HEK293T (cell line): ENCODE measurements around the gene HSPA14.
"Not testable (repeated sequence)": the region's sequence is repeated elsewhere in the genome, so short reads cannot be mapped to it uniquely, and the experiment has no call there.

Experiments used
- CTCF ChIA-PET: fragments of 350-600 bp; formaldehyde crosslinking; extraction: SDS; loops from one replicate; lab custom pipeline; 2021; ENCODE audit warnings: antibody characterized with exemption, inconsistent platforms; lab: Yijun Ruan, JAX
- POLR2A ChIA-PET: fragments of 350-600 bp; formaldehyde crosslinking; extraction: SDS; loops from one replicate; lab custom pipeline; 2020; ENCODE audit warnings: antibody characterized with exemption, inconsistent platforms; lab: Yijun Ruan, JAX
- DNase-seq: peaks from one replicate; pipeline ENCODE4 v3.0.0; 2012; ENCODE audit warnings: mixed read lengths; ENCODE audit errors: extremely low spot score
- ARNT ChIP-seq: fragments of 450-650 bp; IDR thresholded peaks from 2 replicates; pipeline ENCODE4 v1.6.1; 2017; ENCODE audit warnings: mild to moderate bottlenecking
- BHLHE40 ChIP-seq: fragments of 450-650 bp; IDR thresholded peaks from 2 replicates; pipeline ENCODE4 v1.6.1; 2016; ENCODE audit warnings: mild to moderate bottlenecking, moderate library complexity, borderline replicate concordance
- CTBP1 ChIP-seq: fragments of 450-650 bp; IDR thresholded peaks from 2 replicates; pipeline ENCODE4 v1.6.1; 2016; ENCODE audit warnings: borderline replicate concordance
- ELF4 ChIP-seq: fragments of 450-650 bp; IDR thresholded peaks from 2 replicates; pipeline ENCODE4 v1.6.1; 2017; ENCODE audit warnings: antibody characterized with exemption
- FOXA1 ChIP-seq: fragments of 450-650 bp; IDR thresholded peaks from 2 replicates; pipeline ENCODE4 v1.6.1; 2016; ENCODE audit warnings: mild to moderate bottlenecking
- FOXK2 ChIP-seq: fragments of 450-650 bp; IDR thresholded peaks from 2 replicates; pipeline ENCODE4 v1.6.1; 2016; ENCODE audit warnings: mild to moderate bottlenecking
- FOXM1 ChIP-seq: fragments of 450-650 bp; IDR thresholded peaks from 2 replicates; pipeline ENCODE4 v1.6.1; 2017; ENCODE audit warnings: mild to moderate bottlenecking, borderline replicate concordance
- HDGF ChIP-seq: fragments of 450-650 bp; IDR thresholded peaks from 2 replicates; pipeline ENCODE4 v1.6.1; 2017; ENCODE audit warnings: antibody characterized with exemption, borderline replicate concordance
- L3MBTL2 ChIP-seq: fragments of 450-650 bp; conservative IDR thresholded peaks from 2 replicates; pipeline ENCODE4 v1.6.1; 2016; ENCODE audit warnings: mild to moderate bottlenecking
- LEF1 ChIP-seq: fragments of 450-650 bp; IDR thresholded peaks from 2 replicates; pipeline ENCODE4 v1.6.1; 2017; ENCODE audit warnings: mild to moderate bottlenecking, borderline replicate concordance
- NFRKB ChIP-seq: fragments of 450-650 bp; IDR thresholded peaks from 2 replicates; pipeline ENCODE4 v1.6.1; 2016; ENCODE audit warnings: mild to moderate bottlenecking, moderate library complexity
- SP1 ChIP-seq: fragments of 450-650 bp; IDR thresholded peaks from 2 replicates; pipeline ENCODE4 v1.6.1; 2017
- SUZ12 ChIP-seq: fragments of 450-650 bp; IDR thresholded peaks from 2 replicates; pipeline ENCODE4 v1.6.1; 2016; ENCODE audit warnings: mild to moderate bottlenecking
- TARDBP ChIP-seq: fragments of 450-650 bp; IDR thresholded peaks from 2 replicates; pipeline ENCODE4 v1.6.1; 2016
- ZNF384 ChIP-seq: fragments of 450-650 bp; IDR thresholded peaks from 2 replicates; pipeline ENCODE4 v1.6.1; 2016
- TF ChIP-seq, protein P1 (sequence below): fragments of 450-650 bp; IDR thresholded peaks from 2 replicates; pipeline ENCODE4 v1.6.1; 2016

The HSPA14 gene

DNA sequence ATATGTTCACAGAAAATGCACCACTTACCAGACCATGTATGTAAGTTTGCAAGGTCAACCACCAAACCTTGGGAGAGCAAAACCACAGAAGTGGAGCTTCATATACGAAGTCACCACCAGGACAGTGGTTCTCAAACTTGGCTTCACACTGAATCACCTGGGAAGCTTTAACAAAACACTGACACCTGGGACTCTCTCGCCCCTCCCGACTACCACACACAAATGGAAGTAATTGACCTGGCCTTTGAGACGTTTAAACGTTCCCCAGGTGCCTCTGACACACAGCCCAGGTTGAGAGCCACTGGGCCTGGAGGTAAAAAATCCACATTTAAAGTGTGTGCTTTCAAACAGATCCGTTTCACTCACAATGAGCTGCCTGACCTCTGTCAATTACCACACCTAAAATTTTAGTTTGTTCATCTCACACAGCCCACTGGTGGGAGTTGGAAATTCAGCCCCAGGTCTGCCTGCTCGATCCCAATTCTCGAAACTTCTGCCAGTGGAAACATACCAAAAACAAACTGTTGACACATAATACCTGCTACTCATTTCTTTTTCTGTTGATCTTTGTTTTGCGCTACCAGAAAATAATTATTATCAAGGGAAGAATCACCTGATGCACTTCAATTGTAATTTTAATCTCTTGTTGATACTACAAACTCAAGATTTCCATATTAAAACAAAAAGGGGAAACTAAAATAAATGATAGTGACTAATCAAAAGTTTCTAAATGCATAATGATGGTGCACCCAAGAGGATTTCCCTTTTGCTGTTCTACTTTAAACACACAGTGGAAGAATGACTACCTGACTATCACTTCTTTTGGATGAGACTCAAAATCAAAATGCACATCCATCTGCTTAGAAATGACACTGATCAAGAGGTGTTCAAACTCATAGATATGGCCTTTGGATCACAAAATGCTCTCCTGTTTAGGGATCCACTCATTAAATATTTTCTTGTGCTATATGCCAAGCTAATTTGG lies 26.8 kb upstream of the HSPA14 start:
- CTCF ChIA-PET, result interaction anchor here (1.2 kb wide), 1 partner anchor 12 kb away, joined by 3 read pairs; no protein-coding TSS in a partner anchor
- DNase-seq, result no peak

DNA sequence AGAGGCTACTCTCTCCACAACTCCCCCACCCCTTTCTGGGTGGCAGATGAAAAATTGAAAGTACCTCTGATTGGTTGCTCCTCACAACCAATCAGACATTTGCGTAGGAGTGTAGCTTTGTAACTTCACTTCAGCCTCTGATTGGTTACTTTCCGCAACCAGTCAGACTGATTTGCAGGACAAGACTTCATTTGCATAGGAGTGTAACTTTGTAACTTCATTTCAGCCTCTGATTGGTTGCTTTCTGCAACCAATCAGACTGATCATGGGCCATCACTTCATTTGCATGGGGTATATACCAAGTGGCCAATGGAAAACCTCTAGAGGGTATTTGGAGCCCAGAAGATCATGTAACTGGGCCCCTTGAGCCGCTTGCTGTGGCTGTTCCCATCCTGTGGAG lies 25.8 kb upstream of the HSPA14 start:
- ChIA-PET CTCF (interaction anchor here (1.2 kb wide), 1 partner anchor 11 kb away, joined by 3 read pairs; no protein-coding TSS in a partner anchor), POLR2A (no interaction called here)
- TF ChIP-seq FOXM1, result no peak
- TF ChIP-seq SP1, result no peak
- TF ChIP-seq BHLHE40, result no peak
- no peak for TF ChIP-seq TARDBP
- no peak for TF ChIP-seq ELF4
- TF ChIP-seq CTBP1, result no peak
- TF ChIP-seq FOXK2, result no peak
- no peak for TF ChIP-seq SUZ12
- TF ChIP-seq LEF1, result no peak
- TF ChIP-seq FOXA1, result no peak
- TF ChIP-seq ZNF384, result no peak
- TF ChIP-seq, protein P1, sequence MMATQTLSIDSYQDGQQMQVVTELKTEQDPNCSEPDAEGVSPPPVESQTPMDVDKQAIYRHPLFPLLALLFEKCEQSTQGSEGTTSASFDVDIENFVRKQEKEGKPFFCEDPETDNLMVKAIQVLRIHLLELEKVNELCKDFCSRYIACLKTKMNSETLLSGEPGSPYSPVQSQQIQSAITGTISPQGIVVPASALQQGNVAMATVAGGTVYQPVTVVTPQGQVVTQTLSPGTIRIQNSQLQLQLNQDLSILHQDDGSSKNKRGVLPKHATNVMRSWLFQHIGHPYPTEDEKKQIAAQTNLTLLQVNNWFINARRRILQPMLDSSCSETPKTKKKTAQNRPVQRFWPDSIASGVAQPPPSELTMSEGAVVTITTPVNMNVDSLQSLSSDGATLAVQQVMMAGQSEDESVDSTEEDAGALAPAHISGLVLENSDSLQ, result no peak
- no peak for TF ChIP-seq ARNT
- no peak for TF ChIP-seq NFRKB
- TF ChIP-seq HDGF, result no peak
- TF ChIP-seq L3MBTL2, result no peak
- no peak for DNase-seq

More for the DNA sequence above, 26.8 kb upstream of the HSPA14 start:
- TF ChIP-seq CTBP1, result no peak
- no peak for TF ChIP-seq FOXM1
- POLR2A ChIA-PET, result no interaction called here

DNA sequence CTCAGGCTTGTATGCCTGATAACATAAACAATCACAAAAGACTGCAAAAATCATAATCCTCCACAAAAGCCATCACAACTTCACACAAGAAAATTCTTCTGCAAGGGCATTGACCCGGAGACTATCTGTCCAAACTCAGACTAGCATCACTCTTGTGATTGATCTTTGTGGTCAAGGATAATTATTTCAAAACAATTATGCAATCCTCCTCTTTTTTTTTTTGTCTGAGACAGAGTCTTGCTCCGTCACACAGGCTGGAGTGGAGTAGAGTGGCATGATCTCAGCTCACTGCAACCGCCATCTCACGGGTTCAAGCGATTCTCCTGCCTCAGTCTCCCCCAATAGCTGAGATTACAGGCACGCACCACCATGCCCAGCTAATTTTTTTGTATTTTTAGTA lies 22.4 kb upstream of the HSPA14 start:
- no peak for DNase-seq
- POLR2A ChIA-PET, result no interaction called here
- CTCF ChIA-PET, result interaction anchor here (0.5 to 0.6 kb wide), 2 partner anchors 9 to 131 kb away, joined by 4 to 8 read pairs; no protein-coding TSS in a partner anchor
- TF ChIP-seq SP1, result no peak
- no peak for TF ChIP-seq BHLHE40
- no peak for TF ChIP-seq LEF1
- no peak for TF ChIP-seq CTBP1
- TF ChIP-seq NFRKB, result no peak
- TF ChIP-seq L3MBTL2, result no peak
- TF ChIP-seq FOXM1, result no peak
- TF ChIP-seq SUZ12, result no peak
- no peak for TF ChIP-seq HDGF
- TF ChIP-seq FOXK2, result no peak

DNA sequence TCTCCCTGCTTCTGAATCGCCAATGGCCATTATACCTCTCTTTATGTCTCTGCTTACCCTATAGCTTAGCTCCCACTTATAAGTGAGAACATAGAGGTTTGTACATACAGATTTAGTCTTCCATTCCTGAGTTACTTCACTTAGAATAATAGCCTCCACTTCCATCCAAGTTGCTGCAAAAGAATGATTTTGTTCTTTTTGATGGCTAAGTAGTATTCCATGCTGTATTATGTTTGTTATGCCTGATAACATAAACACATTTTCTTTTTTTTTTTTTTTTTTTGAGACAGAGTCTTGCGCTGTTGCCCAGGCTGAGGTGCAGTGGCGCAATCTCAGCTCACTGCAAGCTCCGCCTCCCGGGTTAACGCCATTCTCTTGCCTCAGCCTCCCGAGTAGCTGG lies 21.4 kb upstream of the HSPA14 start:
- POLR2A ChIA-PET, DNase-seq, CTCF ChIA-PET: not testable (repeated sequence)

DNA sequence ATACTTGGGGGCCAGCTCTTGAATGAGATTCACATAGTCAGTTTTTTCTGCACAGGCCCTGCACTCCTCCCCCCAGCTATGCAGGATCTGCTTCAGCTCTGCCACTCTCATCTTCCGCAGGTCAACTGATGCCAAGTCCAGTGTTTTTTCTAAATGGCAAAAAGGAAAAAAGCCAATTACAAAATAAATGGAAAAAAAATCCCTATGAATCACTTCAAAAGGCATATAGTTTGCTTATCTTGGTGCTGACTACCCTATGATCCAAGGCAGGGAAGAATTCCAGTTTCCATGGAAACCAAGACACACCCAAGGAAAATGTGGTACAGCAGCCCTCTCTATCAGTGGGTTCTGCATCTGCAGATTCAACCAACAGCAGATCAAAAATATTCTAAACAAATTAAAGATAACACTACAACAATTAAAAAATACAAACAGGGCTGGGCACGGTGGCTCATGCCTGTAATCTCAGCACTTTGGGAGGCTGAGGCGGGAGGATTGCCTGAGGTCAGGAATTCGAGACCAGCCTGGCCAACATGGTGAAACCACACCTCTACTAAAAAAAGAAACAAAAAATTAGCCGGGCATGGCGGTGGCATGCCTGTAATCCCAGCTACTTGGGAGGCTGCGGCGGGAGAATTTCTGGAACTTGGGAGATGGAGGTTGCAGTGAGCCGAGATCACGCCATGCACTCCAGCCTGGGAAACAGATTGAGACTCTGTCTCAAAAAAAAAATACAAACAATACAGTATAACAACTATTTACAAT lies 17.9 kb upstream of the HSPA14 start:
- CTCF ChIA-PET, result interaction anchor here (0.6 to 0.7 kb wide), 2 partner anchors 286 to 328 kb away, joined by 3 to 5 read pairs; no protein-coding TSS in a partner anchor
- DNase-seq, result no peak
- TF ChIP-seq SUZ12 (no peak), LEF1 (no peak), FOXA1 (no peak), HDGF (no peak), TARDBP (no peak), ELF4 (no peak), FOXK2 (no peak), CTBP1 (no peak), L3MBTL2 (no peak), BHLHE40 (no peak), NFRKB (no peak), ZNF384 (no peak)
- TF ChIP-seq, protein P1, result no peak
- POLR2A ChIA-PET, result no interaction called here

DNA sequence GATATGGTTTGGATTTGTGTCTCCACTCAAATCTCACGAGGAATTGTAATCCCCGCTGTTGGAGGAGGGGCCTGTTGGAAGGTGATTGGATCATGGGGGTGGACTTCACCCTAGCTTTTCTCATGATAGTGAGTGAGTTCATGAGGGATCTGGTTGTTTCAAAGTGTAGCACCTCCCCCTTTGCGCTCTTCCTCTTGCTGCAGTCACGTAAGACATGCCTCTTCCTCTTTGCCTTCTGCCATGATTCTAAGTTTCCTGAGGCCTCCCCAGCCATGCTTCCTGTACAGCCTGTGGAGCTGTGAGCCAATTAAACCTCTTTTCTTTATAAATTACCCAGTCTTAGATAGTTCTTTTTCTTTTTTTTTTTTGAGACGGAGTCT lies 17.3 kb upstream of the HSPA14 start:
- CTCF ChIA-PET, result no interaction called here
- no peak for DNase-seq
- TF ChIP-seq HDGF (no peak), ZNF384 (no peak), BHLHE40 (no peak), ELF4 (no peak), FOXK2 (no peak), CTBP1 (no peak)
- POLR2A ChIA-PET, result no interaction called here
